Duodenal mucosa (tissue), 2 donors: ENCODE results near the gene PFDN6.

Experiments
- H3K27ac ChIP-seq: one replicate; pipeline ENCODE4 v1.7.0; 2013; ENCODE audit warnings: low read depth, low read length
- H3K27me3 ChIP-seq, 2 donors: one replicate each; pipeline ENCODE4 v1.7.0; 2013; ENCODE audit warnings: low read length in 2 of 2, control low read depth in 1 of 2; ENCODE audit not compliant: insufficient read depth in 2 of 2, control insufficient read depth in 1 of 2
- H3K36me3 ChIP-seq, 2 donors: one replicate each; pipeline ENCODE4 v1.7.0; 2013; ENCODE audit warnings: low read length in 2 of 2, control low read depth in 1 of 2; ENCODE audit not compliant: insufficient read depth in 2 of 2, control insufficient read depth in 1 of 2
- H3K4me1 ChIP-seq, 2 donors: one replicate each; pipeline ENCODE4 v1.7.0; 2013; ENCODE audit warnings: low read length in 2 of 2, control low read depth in 1 of 2; ENCODE audit not compliant: insufficient read depth in 2 of 2, control insufficient read depth in 1 of 2
- H3K4me3 ChIP-seq, 2 donors: one replicate each; pipeline ENCODE4 v1.7.0; 2013; ENCODE audit warnings: low read length in 2 of 2, low read depth in 1 of 2
- H3K9ac ChIP-seq, 2 donors: one replicate each; pipeline ENCODE4 v1.7.0; 2013; ENCODE audit warnings: low read length in 2 of 2, low read depth in 1 of 2
- H3K9me3 ChIP-seq, 2 donors: one replicate each; pipeline ENCODE4 v1.7.0; 2013; ENCODE audit warnings: low read length in 2 of 2, control low read depth in 1 of 2; ENCODE audit not compliant: control insufficient read depth in 1 of 2

The PFDN6 gene

DNA sequence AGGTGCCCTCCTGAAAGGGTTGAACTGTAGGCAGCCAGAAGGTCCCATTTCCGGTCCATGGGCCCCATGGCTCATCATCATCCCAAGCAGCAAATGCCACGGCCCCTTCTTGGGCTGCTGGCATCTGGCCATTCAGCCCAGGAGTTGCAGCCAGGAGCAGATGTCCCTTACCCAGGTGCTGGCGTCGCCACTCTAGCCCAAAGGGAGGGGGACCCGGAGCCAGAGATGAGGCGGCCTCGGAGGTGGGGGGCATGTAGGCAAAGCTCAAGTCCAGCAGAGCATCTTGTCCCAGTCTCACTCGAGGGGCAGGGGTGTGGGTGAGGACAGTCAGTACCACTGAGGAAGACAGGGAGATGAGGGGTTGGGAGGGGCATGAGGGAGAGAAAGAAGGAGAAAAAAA is 15.7 kb downstream of the PFDN6 start:
- H3K27me3 ChIP-seq: no peaks in the 10 kb centered on the region

GRCh38 chr6:33306356-33306755 is 17.0 kb downstream of the PFDN6 start:
- no peak overlapping the region for H3K4me3 ChIP-seq
- peaks cover 7% of the 10 kb centered on the region in 2 donors for H3K4me1 ChIP-seq
- H3K36me3 ChIP-seq: peaks cover 30 to 52% of the 10 kb centered on the region in 2 donors
- H3K27ac ChIP-seq: no peak overlapping the region
- H3K9ac ChIP-seq: no peak overlapping the region
- H3K27me3 ChIP-seq: no peaks in the 10 kb centered on the region
- no peaks in the 10 kb centered on the region for H3K9me3 ChIP-seq

More for the DNA sequence above, 15.7 kb downstream of the PFDN6 start:
- Histone ChIP-seq H3K4me1 (peaks cover 6 to 7% of the 10 kb centered on the region in 2 donors), H3K27ac (no peak overlapping the region), H3K36me3 (peaks cover 30 to 43% of the 10 kb centered on the region in 2 donors), H3K4me3 (no peak overlapping the region), H3K9ac (no peak overlapping the region), H3K9me3 (no peaks in the 10 kb centered on the region)

DNA sequence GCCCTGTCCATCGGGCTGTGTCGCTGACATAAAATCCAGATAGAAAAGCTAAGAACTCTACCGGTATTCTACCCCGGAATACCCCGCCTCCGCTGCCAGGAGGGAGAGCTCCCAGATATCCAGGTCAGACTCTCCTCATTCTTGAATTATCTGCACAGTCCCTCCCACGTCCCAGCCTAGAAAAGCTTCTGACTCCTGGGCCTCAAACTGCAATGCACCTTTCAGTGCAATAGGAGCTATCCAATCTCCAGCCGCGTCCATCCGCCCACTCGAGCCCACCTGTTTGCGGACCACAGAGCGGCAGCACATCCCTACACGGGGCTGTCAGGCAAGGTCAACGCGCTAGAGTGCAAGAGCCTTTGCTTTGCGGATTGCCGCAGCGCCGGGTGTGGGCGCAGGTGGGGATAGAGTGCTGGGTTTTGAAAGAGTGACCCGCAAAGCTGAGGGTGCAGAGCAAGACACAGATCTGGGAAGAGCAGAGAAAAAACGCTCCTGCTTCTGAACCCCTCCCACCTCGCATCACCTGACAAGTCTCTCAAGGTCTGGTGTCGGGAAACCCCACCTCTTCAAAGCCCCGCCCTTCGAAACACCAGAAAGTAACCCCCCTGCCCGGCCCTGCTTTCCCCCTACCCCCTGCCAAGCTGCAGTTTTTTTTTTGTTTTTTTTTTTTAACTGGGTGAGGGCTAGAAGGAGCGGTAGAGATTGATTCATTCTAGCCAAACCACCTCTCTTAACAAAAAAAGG is 23.1 kb downstream of the PFDN6 start:
- peaks cover 0 to 20% of the 10 kb centered on the region in 2 donors for H3K36me3 ChIP-seq
- no peaks in the 10 kb centered on the region for H3K9me3 ChIP-seq
- H3K4me3 ChIP-seq: peak overlapping the region; percentile 94 to 99
- peak overlapping the region; percentile 96 to 99 for H3K9ac ChIP-seq
- no peaks in the 10 kb centered on the region for H3K27me3 ChIP-seq
- peak overlapping the region; percentile 98 for H3K27ac ChIP-seq
- peaks cover 23 to 45% of the 10 kb centered on the region in 2 donors for H3K4me1 ChIP-seq

DNA sequence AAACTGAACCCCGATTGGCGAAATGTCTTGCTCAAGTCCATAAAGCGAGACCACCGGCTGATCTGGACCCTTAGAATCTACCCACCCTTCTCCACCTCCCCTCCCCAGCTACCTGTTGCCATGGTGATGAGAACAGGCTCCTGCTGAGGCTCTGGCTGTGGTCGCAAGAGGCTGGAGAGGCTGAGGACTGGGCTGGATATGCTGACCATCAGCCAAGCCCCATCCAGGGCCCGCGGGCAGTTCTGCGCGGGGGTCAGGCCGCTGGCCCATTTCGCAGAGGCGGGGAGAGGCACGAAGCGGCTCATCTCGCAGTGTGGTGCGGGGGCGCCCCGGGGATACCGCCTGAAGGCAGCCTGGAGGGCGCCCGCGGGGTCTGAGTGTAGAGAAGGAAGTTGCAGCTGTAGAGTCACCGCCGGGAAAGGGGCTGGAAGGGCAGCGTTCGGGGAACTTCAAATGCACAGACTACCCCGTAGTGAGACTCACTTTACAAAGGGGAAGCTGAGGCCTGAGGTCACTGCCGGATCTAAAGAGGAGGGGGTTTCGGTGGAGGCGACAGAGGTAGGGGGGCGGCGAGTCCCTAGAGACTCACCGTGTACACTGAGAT is 23.8 kb downstream of the PFDN6 start:
- peak overlapping the region; percentile 98 for H3K27ac ChIP-seq
- H3K9me3 ChIP-seq: no peaks in the 10 kb centered on the region
- no peaks in the 10 kb centered on the region for H3K27me3 ChIP-seq
- H3K4me1 ChIP-seq: peaks cover 23 to 45% of the 10 kb centered on the region in 2 donors
- H3K9ac ChIP-seq: peak overlapping the region; percentile 96 to 99
- H3K36me3 ChIP-seq: peaks cover 0 to 19% of the 10 kb centered on the region in 2 donors
- H3K4me3 ChIP-seq: peak overlapping the region; percentile 94 to 99

- Histone ChIP-seq H3K27me3 (no peaks in the 10 kb centered on the region), H3K4me1 (peaks cover 30 to 52% of the 10 kb centered on the region in 2 donors), H3K27ac (peak within 1 kb of the TSS; percentile 98), H3K9me3 (no peaks in the 10 kb centered on the region), H3K9ac (peak within 1 kb of the TSS; percentile 96 to 99), H3K4me3 (peak within 1 kb of the TSS; percentile 94 to 99), H3K36me3 (peaks cover 5 to 20% of the 10 kb centered on the region in 2 donors)
Measured at GRCh38 chr6:33313709-33314514, 24.5 kb downstream of the PFDN6 start, which contains the start of gene TAPBP. TAPBP (minus strand) TSS chr6:33314078; CDS start chr6:33314041, 37 bp downstream.

DNA sequence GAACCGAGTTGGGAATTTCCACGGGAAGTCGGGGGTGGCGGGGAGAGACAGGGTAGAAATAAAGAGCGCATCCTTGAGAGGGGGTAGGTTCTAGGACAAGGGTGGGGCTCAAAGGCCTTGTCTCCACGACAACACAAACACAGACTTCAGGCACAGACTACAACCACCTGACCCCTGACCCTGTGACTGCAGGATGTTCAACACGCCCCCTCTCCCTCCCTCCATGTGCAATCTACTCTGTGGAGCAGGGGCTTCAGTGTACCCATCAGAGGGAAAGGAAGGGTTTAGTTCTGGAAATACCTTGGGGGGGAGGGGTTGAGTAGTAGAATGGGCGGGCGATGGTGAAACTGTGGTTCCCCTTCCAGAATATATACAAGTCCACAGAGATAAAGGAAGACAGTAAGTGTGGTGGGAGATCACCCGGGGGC is 25.1 kb downstream of the PFDN6 start:
- peak overlapping the region; percentile 98 for H3K27ac ChIP-seq
- peak overlapping the region; percentile 65 to 96 for H3K9ac ChIP-seq
- no peaks in the 10 kb centered on the region for H3K27me3 ChIP-seq
- H3K9me3 ChIP-seq: no peaks in the 10 kb centered on the region
- H3K4me1 ChIP-seq: peaks cover 36 to 59% of the 10 kb centered on the region in 2 donors
- H3K4me3 ChIP-seq: peak overlapping the region; percentile 94 to 99
- H3K36me3 ChIP-seq: peaks cover 11 to 26% of the 10 kb centered on the region in 2 donors

GRCh38 chr6:33314943-33315792 is 25.8 kb downstream of the PFDN6 start:
- Histone ChIP-seq H3K9ac (peak overlapping the region; percentile 65 to 96), H3K4me3 (peak overlapping the region; percentile 94 to 99), H3K4me1 (peaks cover 42 to 64% of the 10 kb centered on the region in 2 donors)

DNA sequence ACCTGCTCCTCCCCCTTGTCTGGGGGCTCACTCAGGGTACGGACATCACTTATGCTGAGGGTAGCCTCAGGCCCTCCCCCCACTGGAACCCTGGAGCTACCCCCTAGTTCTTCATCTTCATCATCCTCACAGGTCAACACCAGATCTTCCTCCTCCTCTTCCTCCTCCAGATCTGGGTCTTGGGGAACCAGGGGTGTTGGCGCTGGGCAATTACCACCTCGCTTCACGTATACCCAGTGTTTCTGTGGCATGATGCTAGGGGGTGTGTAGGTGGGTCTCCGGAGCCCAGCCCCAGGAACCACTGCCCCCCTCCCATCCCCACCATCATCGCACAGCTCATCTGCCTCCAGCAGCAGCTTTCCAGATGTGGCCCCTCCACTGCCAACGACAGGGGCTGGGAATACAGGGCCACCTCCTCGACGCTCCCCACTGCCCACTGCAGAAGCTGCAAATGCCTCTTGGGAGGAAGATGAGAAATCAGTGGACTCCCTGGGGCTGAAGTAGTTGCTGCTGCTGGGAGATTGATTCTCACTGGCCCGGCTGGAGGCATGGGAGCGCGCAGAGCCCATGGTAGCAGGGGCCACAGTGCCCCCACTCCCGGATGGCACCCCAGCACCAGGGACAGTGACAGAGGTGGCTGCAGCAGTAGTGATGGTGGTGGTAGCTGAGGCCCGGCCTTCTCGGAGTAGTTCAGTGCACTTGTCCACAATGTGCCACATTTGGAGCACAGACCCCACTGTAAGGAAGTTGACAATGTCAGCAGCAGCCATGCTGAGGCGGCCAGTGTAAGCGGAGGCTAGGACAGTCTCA is 26.6 kb downstream of the PFDN6 start:
- H3K4me3 ChIP-seq: peak overlapping the region in 1 of 2 donors; percentile 94
- no peaks in the 10 kb centered on the region for H3K9me3 ChIP-seq
- H3K36me3 ChIP-seq: peaks cover 25 to 35% of the 10 kb centered on the region in 2 donors
- H3K27me3 ChIP-seq: no peaks in the 10 kb centered on the region
- H3K27ac ChIP-seq: no peak overlapping the region
- peaks cover 50 to 68% of the 10 kb centered on the region in 2 donors for H3K4me1 ChIP-seq
- H3K9ac ChIP-seq: no peak overlapping the region

More at GRCh38 chr6:33314943-33315792, 25.8 kb downstream of the PFDN6 start:
- peak overlapping the region; percentile 98 for H3K27ac ChIP-seq
- H3K36me3 ChIP-seq: peaks cover 17 to 33% of the 10 kb centered on the region in 2 donors
- H3K9me3 ChIP-seq: no peaks in the 10 kb centered on the region
- H3K27me3 ChIP-seq: no peaks in the 10 kb centered on the region
